GM23248 (cell line): ENCODE results near the gene HMCN1.

Experiments
- EZH2 ChIP-seq: fragments of 200-600 bp; sonication (generic); IDR thresholded peaks from 2 replicates; pipeline ENCODE4 v1.6.1; 2018; ENCODE audit warnings: antibody characterized with exemption, mild to moderate bottlenecking; ENCODE audit not compliant: insufficient read depth, poor library complexity, severe bottlenecking
- EZH2phosphoT487 ChIP-seq: fragments of 200-600 bp; sonication (generic); IDR thresholded peaks from 2 replicates; pipeline ENCODE4 v1.6.1; 2018; ENCODE audit warnings: antibody characterized with exemption, moderate library complexity, mild to moderate bottlenecking, low read depth; ENCODE audit not compliant: insufficient read depth

GRCh38 chr1:185745165-185745564 lies 11.0 kb downstream of the HMCN1 start:
- TF ChIP-seq EZH2phosphoT487: no peak
- no peak for TF ChIP-seq EZH2
